ENCODE results near the gene RNF212B. TPM values are rescaled to one million over a fixed set of nuclear protein-coding genes. Genes with fewer than 3 reads are reported as not detected.

Gene RNF212B
- total RNA-seq, 1 donor from 2014 or later: not detected

DNA sequence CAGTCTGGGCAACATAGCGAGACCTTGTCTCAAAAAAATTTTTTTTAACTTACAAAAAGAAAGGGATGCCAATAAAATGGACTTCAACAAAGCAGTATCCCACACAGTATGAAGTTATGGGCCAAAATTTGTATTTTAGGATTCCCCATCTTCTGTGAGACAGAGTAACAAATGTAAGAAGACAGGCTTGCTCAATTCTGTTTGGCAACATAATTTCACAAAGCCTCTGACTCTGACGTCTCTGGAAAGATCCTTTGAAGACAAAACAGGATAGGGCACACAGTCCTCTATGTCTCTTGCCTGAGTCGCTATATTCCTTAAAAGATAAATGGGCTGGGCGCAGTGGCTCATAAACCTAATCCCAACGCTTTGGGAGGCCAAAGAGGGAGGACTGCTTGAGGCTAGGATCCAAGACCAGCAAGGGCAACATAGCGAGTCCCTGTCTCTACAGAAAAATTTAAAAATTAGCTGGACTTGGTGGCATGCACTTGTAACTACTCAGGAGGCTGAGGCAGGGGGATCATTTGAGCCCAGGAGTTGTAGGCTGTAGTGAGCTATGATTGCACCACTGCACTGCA, 49.3 kb downstream of the RNF212B start:
- DNase-seq (ENCODE audit: low spot score): no peak
- intact Hi-C loops (cut with DNase I): loop anchor here (2.0 kb wide), 1 partner anchor 14 kb away; no protein-coding TSS in a partner anchor

GRCh38 chr14:23294734-23295561, 57.2 kb downstream of the RNF212B start:
- DNase-seq (ENCODE audit: low spot score): no peak
- intact Hi-C loops (cut with DNase I): no loop called here

DNA sequence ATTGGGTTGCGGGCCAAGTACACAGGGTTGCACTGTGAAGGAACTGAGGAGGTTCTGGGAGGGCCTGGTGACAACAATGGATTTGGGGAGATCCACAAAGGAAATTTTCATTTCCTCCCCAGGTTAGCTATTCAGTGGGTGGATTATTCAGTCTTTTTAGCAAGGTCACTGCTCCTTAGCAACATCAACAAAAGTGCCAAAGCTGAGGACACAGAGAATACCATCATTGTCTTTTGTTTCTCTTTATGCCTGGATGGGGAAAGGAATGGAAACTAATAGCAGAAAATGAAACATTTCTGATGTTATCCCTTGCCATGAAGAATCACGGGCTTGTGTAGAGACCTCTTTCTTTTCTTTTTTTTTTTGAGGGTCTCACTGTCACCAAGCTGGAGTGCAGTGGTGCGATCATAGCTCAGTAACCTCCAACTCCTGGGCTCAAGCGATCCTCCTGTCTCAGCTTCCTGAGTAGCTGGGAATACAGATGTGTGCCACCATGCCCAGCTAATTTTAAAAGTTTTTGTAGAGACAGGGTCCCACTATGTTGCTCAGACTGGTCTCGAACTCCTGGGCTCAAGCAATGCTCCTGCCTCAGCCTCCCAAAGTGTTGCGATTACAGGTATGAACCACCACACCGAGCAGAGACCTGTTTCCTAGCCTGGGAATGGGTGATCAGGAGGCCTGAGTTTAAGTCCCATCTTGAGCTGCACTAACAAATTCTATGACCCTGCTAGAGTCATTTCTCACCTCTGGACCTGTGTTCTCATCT, 58.5 kb downstream of the RNF212B start:
- no peak for DNase-seq (ENCODE audit: low spot score)
- intact Hi-C loops (cut with DNase I): no loop called here

DNA sequence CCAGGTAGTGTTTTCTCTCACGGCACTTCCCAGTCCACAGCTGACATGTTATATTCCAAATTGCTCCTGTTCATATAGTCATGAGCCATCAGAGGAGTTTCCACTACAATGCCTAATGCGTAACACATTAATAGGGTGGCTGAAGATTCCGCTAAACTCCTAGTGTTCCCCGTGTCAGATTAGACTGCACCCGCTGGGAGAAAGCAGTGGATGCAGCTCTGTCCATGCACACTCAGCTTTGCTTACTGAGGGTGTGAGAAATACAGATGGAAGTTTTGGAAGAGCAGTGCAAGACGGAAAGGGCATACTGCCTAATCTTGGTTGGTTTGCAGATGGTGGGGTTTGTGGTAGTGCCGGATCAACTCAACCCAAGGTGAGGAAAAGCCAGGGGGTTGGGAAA, 59.4 kb downstream of the RNF212B start:
- no peak for DNase-seq (ENCODE audit: low spot score)
- intact Hi-C loops (cut with DNase I): no loop called here

DNA sequence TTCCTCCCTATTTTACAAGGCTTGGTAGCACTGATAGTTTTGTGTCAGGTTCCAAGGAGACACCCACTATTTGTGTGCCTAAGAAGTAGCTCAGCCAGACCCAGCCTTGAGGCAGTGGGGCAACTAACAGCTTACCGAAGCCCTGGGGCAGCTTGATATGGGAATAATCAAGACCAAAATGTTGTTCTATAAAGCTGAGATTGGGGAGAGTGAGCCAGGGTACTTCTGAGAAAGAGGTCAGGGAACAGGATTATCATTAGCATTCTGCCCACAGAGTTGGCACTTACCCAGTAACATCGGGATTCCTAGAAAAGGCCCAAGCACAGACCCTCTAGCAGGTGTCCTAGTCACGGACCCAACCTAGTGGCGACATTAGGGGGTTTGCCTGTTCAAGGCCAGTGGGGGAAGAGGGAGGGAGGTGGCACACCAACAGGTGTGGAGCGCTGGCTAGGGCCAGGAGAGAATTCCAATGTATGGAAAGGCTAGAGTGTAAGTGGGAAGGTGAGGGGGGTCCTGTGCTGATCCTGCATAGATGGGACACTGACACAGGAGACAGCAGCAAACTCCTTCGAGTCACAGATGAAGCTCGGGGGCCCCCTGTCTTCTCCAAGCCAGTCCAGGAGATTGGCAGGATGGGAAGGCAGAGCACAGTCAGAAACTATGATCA, 60.0 kb downstream of the RNF212B start:
- intact Hi-C loops (cut with DNase I): no loop called here
- DNase-seq (ENCODE audit: low spot score): no peak

- intact Hi-C loops (cut with DNase I): no loop called here
- no peak for DNase-seq (ENCODE audit: low spot score)
Observed at GRCh38 chr14:23299211-23299957, 61.6 kb downstream of the RNF212B start.

- DNase-seq (ENCODE audit: low spot score): no peak
- intact Hi-C loops (cut with DNase I): loop anchor here (2.0 to 10.0 kb wide), 3 partner anchors 13 to 257 kb away; partner anchors contain the start of genes ACIN1, C14orf119, HOMEZ and THTPA
Observed at GRCh38 chr14:23299986-23300686, 62.4 kb downstream of the RNF212B start.

DNA sequence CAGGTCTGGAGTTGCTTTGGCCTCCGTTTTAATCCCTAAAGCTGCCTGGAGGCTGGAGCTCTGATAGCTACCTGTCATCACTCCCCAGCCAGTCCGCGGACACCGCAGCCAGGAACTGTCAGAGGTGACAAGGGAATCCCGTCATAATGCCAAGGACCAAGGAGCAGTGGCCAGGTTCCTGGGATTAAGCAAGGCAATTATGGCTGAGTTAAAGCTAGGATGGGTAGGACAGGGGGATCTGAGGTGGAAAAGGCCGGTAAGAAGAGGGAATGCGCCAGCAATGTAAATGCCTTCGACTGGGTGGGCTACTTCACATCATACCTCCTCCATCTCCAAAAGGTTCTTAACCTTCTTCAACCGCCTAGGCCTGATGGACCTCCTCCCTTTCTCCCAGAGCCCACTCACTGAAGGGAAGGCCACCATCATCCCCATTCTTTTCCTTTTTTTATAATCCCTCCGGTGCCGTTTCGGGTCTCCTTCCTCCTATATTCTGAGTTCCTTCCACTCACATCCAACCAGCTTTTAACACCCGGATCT, 63.0 kb downstream of the RNF212B start:
- intact Hi-C loops (cut with DNase I): loop anchor here (2.0 to 10.0 kb wide), 3 partner anchors 14 to 257 kb away; partner anchors contain the start of genes ACIN1, C14orf119, HOMEZ and THTPA

DNA sequence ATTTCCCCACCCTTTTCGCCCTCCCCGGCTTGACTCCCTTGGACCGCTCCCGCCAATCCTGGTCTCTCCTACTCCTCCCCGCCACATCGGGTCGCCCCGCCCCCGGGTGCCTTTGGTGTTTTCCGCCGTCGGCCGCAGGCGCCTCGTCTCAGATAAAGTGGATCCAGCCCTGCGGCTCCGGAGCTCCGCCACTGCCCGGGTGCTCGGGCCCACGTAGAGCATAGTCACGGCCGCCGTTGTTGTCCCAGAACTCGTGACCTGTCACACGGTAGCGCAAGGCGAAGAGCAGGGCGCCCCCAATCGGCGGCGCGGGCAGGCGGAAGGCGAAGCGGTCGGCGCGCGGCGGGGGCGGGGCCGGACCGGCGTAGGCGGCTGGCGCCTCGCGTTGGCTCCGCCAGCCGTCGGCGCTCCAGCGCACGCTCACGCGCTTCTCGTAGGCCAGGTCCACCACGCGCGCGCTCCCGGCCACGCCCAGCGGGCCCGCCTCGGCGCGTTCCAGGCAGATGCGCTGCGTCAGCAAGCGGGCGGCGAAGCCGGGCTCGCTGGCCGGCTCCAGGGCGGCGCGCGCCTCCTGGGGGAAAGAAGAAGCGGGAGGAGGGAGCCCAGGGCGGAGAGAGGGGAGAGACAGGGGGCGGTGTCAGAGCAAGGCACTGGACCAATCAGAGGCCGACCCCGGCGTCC, 63.7 kb downstream of the RNF212B start:
- intact Hi-C loops (cut with DNase I): loop anchor here (2.0 to 10.0 kb wide), 3 partner anchors 15 to 256 kb away; partner anchors contain the start of genes ACIN1, C14orf119, HOMEZ and THTPA
- peak; percentile 99 for DNase-seq (ENCODE audit: low spot score)

More for the DNA sequence above, 63.0 kb downstream of the RNF212B start:
- DNase-seq (ENCODE audit: low spot score): no peak

DNA sequence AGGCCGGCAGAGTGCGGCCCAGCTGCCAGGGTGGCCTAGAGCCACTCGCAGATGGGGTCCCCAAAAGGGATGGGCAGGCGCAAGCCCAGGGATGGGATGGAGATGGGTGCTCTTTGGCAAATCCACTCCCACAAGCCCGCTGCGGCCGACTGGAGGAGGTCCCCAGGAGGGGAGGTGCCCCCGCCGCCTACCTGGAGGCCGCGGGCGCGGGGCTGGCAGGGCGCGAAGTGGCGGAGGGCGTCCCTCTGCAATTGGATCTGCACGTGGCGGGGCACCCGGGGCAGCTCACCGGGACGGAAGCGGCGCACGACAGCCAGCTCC, 64.2 kb downstream of the RNF212B start:
- no peak for DNase-seq (ENCODE audit: low spot score)
- intact Hi-C loops (cut with DNase I): loop anchor here (2.0 to 10.0 kb wide), 3 partner anchors 15 to 255 kb away; partner anchors contain the start of genes ACIN1, C14orf119, HOMEZ and THTPA

GRCh38 chr14:23302290-23303225, 64.8 kb downstream of the RNF212B start, which contains the start of gene PPP1R3E:
TSS of gene PPP1R3E (minus strand) at chr14:23302859. CDS start at chr14:23302576, 283 bp downstream.
- peak; percentile 86 for DNase-seq (ENCODE audit: low spot score)
- intact Hi-C loops (cut with DNase I): loop anchor here (5.0 to 10.0 kb wide), 2 partner anchors 208 to 255 kb away; partner anchors contain the start of genes ACIN1, C14orf119 and THTPA

DNA sequence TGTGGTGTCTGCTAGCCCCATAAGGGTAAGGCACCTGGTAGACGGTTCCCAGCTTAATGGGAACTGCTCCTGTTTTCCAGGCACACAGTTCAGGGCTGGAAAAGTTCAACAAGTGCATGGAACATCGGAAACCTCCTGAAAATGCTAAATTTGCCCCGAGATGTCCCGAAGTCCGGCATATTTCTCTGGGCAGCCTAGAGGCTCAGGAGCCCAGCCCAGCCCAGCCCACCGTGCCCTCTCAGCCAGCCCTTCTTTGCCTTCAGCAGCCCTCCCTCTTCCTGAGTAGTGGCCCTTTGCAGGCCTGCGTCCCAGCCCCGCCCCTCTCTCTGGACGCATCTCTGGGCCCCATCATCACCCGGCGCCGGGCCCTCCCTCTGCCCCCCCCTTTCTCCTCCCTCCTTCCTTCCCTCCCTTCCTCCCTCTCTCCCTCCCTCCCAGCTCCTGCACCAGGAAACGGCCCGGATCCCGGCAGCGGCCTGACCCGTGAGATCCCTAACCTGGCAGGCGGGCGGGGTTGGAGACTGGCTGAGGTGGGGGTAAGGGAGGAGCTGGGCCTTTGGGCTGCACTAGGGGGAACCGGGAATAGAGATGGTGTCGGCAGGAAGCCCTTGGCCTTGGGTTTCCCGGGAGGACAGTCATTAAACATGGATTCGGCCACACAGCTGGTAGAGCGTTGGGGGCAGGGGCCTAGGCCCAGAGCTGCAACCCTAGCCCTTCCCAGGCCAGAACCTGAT, 68.8 kb downstream of the RNF212B start, which contains the start of gene BCL2L2:
Gene BCL2L2 (plus strand): TSS at position 422 of the 734 bp plus-strand sequence. CDS start 935 bp downstream, outside the sequence.
- intact Hi-C loops (cut with DNase I): loop anchor here (2.0 to 10.0 kb wide), 3 partner anchors 14 to 212 kb away; partner anchors contain the start of genes ACIN1, C14orf119, NGDN and PABPN1
- peak; percentile 92 for DNase-seq (ENCODE audit: low spot score)

- no peak for DNase-seq (ENCODE audit: low spot score)
- intact Hi-C loops (cut with DNase I): loop anchor here (2.0 to 10.0 kb wide), 3 partner anchors 14 to 212 kb away; partner anchors contain the start of genes ACIN1, C14orf119, NGDN and PABPN1
Observed at GRCh38 chr14:23307146-23307530, 69.4 kb downstream of the RNF212B start.

GRCh38 chr14:23307687-23308644, 70.2 kb downstream of the RNF212B start:
- no peak for DNase-seq (ENCODE audit: low spot score)
- intact Hi-C loops (cut with DNase I): loop anchor here (2.0 to 10.0 kb wide), 3 partner anchors 13 to 213 kb away; partner anchors contain the start of genes ACIN1, C14orf119, NGDN and PABPN1
